BJ (cell line): Measurements from ENCODE around the gene MYO5A. TPM values are rescaled to one million over a fixed set of nuclear protein-coding genes. Genes with fewer than 3 reads are reported as not detected.

Source experiments
- CTCF ChIA-PET: fragments of 350-600 bp; formaldehyde crosslinking; extraction: SDS; loops from one replicate; lab custom pipeline; 2021; ENCODE audit warnings: antibody characterized with exemption, inconsistent platforms; lab: Yijun Ruan, JAX
- POLR2A ChIA-PET: fragments of 300-600 bp; sonication (Branson Sonifier 250); formaldehyde crosslinking; extraction: SDS; loops from one replicate; lab custom pipeline; 2021; ENCODE audit warnings: antibody characterized with exemption; lab: Charles Lee
- DNase-seq: peaks from one replicate; pipeline ENCODE4 v3.0.0-alpha.2; 2011; ENCODE audit warnings: low read depth
- H3K27me3 ChIP-seq: 2 replicates; pipeline ENCODE4 v1.6.0; 2011; ENCODE audit warnings: low read length; ENCODE audit not compliant: control insufficient read depth, insufficient read depth
- H3K36me3 ChIP-seq: 2 replicates; pipeline ENCODE4 v1.5.1; 2011; ENCODE audit warnings: low read length; ENCODE audit not compliant: control insufficient read depth, insufficient read depth
- H3K4me3 ChIP-seq: 2 replicates; pipeline ENCODE4 v1.5.1; 2011; ENCODE audit warnings: low read depth, mild to moderate bottlenecking, control low read depth, low read length
- CTCF ChIP-seq: IDR thresholded peaks from 2 replicates; pipeline ENCODE4 v1.5.1; 2011; ENCODE audit warnings: low read depth, mild to moderate bottlenecking, control low read depth, inconsistent platforms, low read length, moderate library complexity; ENCODE audit not compliant: insufficient read depth
- polyA plus RNA-seq: library from polyadenylated mRNA; depleted of rRNA; stranded (reverse); fragments of >200 nt; gene quantifications from 2 replicates; pipeline ENCODE4 v1.2.3, GENCODE V29; 2011

MYO5A gene
- polyA plus RNA-seq, 1 experiment: 38.3 TPM

- no peak for TF ChIP-seq CTCF
- Histone ChIP-seq H3K27me3 (peaks cover 7% of the 10 kb centered on the region), H3K4me3 (no peak overlapping the region), H3K36me3 (no peaks in the 10 kb centered on the region)
- POLR2A ChIA-PET: no interaction called here
- CTCF ChIA-PET: interaction anchor here (0.8 kb wide), 1 partner anchor 17 kb away, joined by 4 read pairs; no protein-coding TSS in a partner anchor
- no peak for DNase-seq
Observed at GRCh38 chr15:52281085-52282035, 247.3 kb downstream of the MYO5A start.

- H3K27me3 ChIP-seq: peaks cover 7% of the 10 kb centered on the region
- POLR2A ChIA-PET: no interaction called here
- CTCF ChIA-PET: interaction anchor here (0.8 to 1.2 kb wide), 2 partner anchors 16 to 25 kb away, joined by 3 to 4 read pairs; no protein-coding TSS in a partner anchor
- no peak overlapping the region for H3K4me3 ChIP-seq
- no peaks in the 10 kb centered on the region for H3K36me3 ChIP-seq
- no peak for TF ChIP-seq CTCF
- DNase-seq: no peak
Observed at GRCh38 chr15:52280326-52281084, 248.2 kb downstream of the MYO5A start.

GRCh38 chr15:52278636-52279367 lies 249.9 kb downstream of the MYO5A start:
- no peak for DNase-seq
- CTCF ChIA-PET: interaction anchor here (2.3 kb wide), 1 partner anchor 22 kb away, joined by 9 read pairs; no protein-coding TSS in a partner anchor
- POLR2A ChIA-PET: no interaction called here
- Histone ChIP-seq H3K4me3 (no peak overlapping the region), H3K36me3 (no peaks in the 10 kb centered on the region), H3K27me3 (peaks cover 7% of the 10 kb centered on the region)
- no peak for TF ChIP-seq CTCF

GRCh38 chr15:52278135-52278534 lies 250.5 kb downstream of the MYO5A start:
- Histone ChIP-seq H3K27me3 (peaks cover 7% of the 10 kb centered on the region; the same call in 1 of the 2 replicates), H3K36me3 (no peaks in the 10 kb centered on the region), H3K4me3 (no peak overlapping the region)
- CTCF ChIA-PET: interaction anchor here (1.4 to 2.3 kb wide), 2 partner anchors 10 to 21 kb away, joined by 4 to 9 read pairs; no protein-coding TSS in a partner anchor
- no peak for DNase-seq
- no peak for TF ChIP-seq CTCF
- POLR2A ChIA-PET: no interaction called here
